ENCODE measurements around the gene TMEM117.

GRCh38 chr12:43883311-43883710 lies 47.4 kb downstream of the TMEM117 start:
- no peak for TF ChIP-seq CTCF (IDR thresholded peaks at IDR 0.05; ENCODE audit: low read length)
- TF ChIP-seq EZH2 (IDR thresholded peaks at IDR 0.05; ENCODE audit: borderline replicate concordance, low read length) = no peak

Data from OCI-LY1 (cell line).